Mucosa of descending colon (tissue), 3 donors: ENCODE data around the gene DNAH7. TPM values are rescaled to one million over a fixed set of nuclear protein-coding genes. Genes with fewer than 3 reads are reported as not detected.

Source experiments
- ATAC-seq: fragments of 200-7000 bp; cut with Tn5 transposase; one replicate; pipeline ENCODE4 v1.9.1; 2020; ENCODE audit warnings: mild to moderate bottlenecking, moderate library complexity
- DNase-seq, 3 donors: peaks; one replicate each; pipeline ENCODE4 v3.0.0-alpha.2; 2020
- H3K36me3 ChIP-seq: fragments of 200-600 bp; one replicate; pipeline ENCODE4 v1.8.0; 2021; ENCODE audit warnings: low read depth, mild to moderate bottlenecking
- H3K4me1 ChIP-seq: fragments of 200-600 bp; one replicate; pipeline ENCODE4 v1.8.0; 2021; ENCODE audit warnings: low read depth, mild to moderate bottlenecking
- H3K4me3 ChIP-seq: fragments of 200-600 bp; one replicate; pipeline ENCODE4 v1.8.0; 2021; ENCODE audit warnings: mild to moderate bottlenecking
- H3K9me3 ChIP-seq: fragments of 200-600 bp; one replicate; pipeline ENCODE4 v1.8.0; 2021; ENCODE audit warnings: mild to moderate bottlenecking
- CTCF ChIP-seq: fragments of 200-600 bp; IDR thresholded peaks from one replicate; pipeline ENCODE4 v1.8.0; 2022; ENCODE audit warnings: antibody characterized with exemption, mild to moderate bottlenecking
- intact Hi-C, 2 donors: fragments of 100-400 bp; cut with DNase I in 1 of 2; cut with micrococcal nuclease in 1 of 2; formaldehyde crosslinking; loops; one replicate each; pipeline versions ENCODE4 v1.11.0 to v1.11.1; 2022; cut with DNase I, micrococcal nuclease
- total RNA-seq, 3 donors: library from RNA; stranded (reverse); fragmentation: NEBNext Ultra II Directional in 2 of 3; extraction: Animal tissue kit (Norgen Biotek cat#: 25700) in 2 of 3; gene quantifications; one replicate each; pipeline versions ENCODE4 v1.2.1 to v1.2.4, GENCODE V29; 2021 to 2023
- donor health status: DM: no; HTN: no; CAD: no; lungs with moderate emphysema.
- donor health status: DM: no; HTN: no; CAD: no.
- donor health status: DM: no; HTN: yes; CAD: no.

Gene DNAH7
- total RNA-seq, 3 donors from 2014 or later = 3.0 to 9.3 (median 5.5) TPM

- Histone ChIP-seq H3K9me3 (no peaks in the 10 kb centered on the region), H3K4me1 (no peaks in the 10 kb centered on the region), H3K4me3 (no peak overlapping the region), H3K36me3 (no peaks in the 10 kb centered on the region)
- TF ChIP-seq CTCF = no peak
- ATAC-seq (no peak), DNase-seq (no peak)
- intact Hi-C loops = no loop called here
Observed at GRCh38 chr2:195735347-195735746, 333.3 kb downstream of the DNAH7 start.

GRCh38 chr2:195734931-195735330, 333.7 kb downstream of the DNAH7 start:
- TF ChIP-seq CTCF = no peak
- intact Hi-C loops = no loop called here
- ATAC-seq = no peak
- H3K9me3 ChIP-seq = no peaks in the 10 kb centered on the region
- H3K36me3 ChIP-seq = no peaks in the 10 kb centered on the region
- no peaks in the 10 kb centered on the region for H3K4me1 ChIP-seq
- DNase-seq = no peak
- no peak overlapping the region for H3K4me3 ChIP-seq

- no peaks in the 10 kb centered on the region for H3K4me1 ChIP-seq
- DNase-seq (no peak), ATAC-seq (no peak)
- H3K36me3 ChIP-seq = no peaks in the 10 kb centered on the region
- intact Hi-C loops = no loop called here
- TF ChIP-seq CTCF = no peak
- no peaks in the 10 kb centered on the region for H3K9me3 ChIP-seq
- H3K4me3 ChIP-seq = no peak overlapping the region
Observed at GRCh38 chr2:195734395-195734794, 334.2 kb downstream of the DNAH7 start.

- H3K36me3 ChIP-seq = no peaks in the 10 kb centered on the region
- intact Hi-C loops = no loop called here
- no peaks in the 10 kb centered on the region for H3K9me3 ChIP-seq
- no peaks in the 10 kb centered on the region for H3K4me1 ChIP-seq
- no peak for TF ChIP-seq CTCF
- ATAC-seq (no peak), DNase-seq (no peak)
- H3K4me3 ChIP-seq = no peak overlapping the region
Observed at GRCh38 chr2:195733831-195734230, 334.8 kb downstream of the DNAH7 start.

- Histone ChIP-seq H3K4me3 (no peak overlapping the region), H3K4me1 (no peaks in the 10 kb centered on the region), H3K9me3 (no peaks in the 10 kb centered on the region), H3K36me3 (no peaks in the 10 kb centered on the region)
- no peak for TF ChIP-seq CTCF
- intact Hi-C loops = no loop called here
- DNase-seq (no peak), ATAC-seq (no peak)
Observed at GRCh38 chr2:195732574-195732973, 336.1 kb downstream of the DNAH7 start.

- ATAC-seq = no peak
- no peak for TF ChIP-seq CTCF
- intact Hi-C loops = no loop called here
Observed at GRCh38 chr2:195730912-195731311, 337.7 kb downstream of the DNAH7 start.

More at GRCh38 chr2:195730912-195731311, 337.7 kb downstream of the DNAH7 start:
- DNase-seq = no peak
- no peaks in the 10 kb centered on the region for H3K4me1 ChIP-seq
- no peaks in the 10 kb centered on the region for H3K9me3 ChIP-seq
- H3K4me3 ChIP-seq = no peak overlapping the region
- no peaks in the 10 kb centered on the region for H3K36me3 ChIP-seq
